ENCODE measurements around the gene NEK10. TPM values are rescaled to one million over a fixed set of nuclear protein-coding genes. Genes with fewer than 3 reads are reported as not detected.
A peak's percentile ranks its signal among the peaks of the same experiment; 100 is the strongest.

Gene NEK10
- total RNA-seq, 1 donor from 2014 or later: 3.3 TPM

GRCh38 chr3:27160146-27160545, 209.0 kb downstream of the NEK10 start:
- no peak for DNase-seq (ENCODE audit: low spot score, unreplicated experiment)
- H3K36me3 Mint-ChIP-seq (ENCODE audit: insufficient read depth): no peaks in the 10 kb centered on the region
- H3K4me3 Mint-ChIP-seq (ENCODE audit: low read depth): no peak overlapping the region
- no peak overlapping the region for H3K27ac Mint-ChIP-seq
- no peak for TF ChIP-seq CTCF (IDR thresholded peaks at IDR 0.05; ENCODE audit: unreplicated experiment)
- no peaks in the 10 kb centered on the region for H3K27me3 Mint-ChIP-seq
- peaks cover 6% of the 10 kb centered on the region for H3K9me3 Mint-ChIP-seq (ENCODE audit: low read depth)
- H3K4me1 Mint-ChIP-seq (ENCODE audit: low read depth): no peaks in the 10 kb centered on the region

- H3K27me3 Mint-ChIP-seq: no peaks in the 10 kb centered on the region
- no peak overlapping the region for H3K4me3 Mint-ChIP-seq (ENCODE audit: low read depth)
- H3K4me1 Mint-ChIP-seq (ENCODE audit: low read depth): no peaks in the 10 kb centered on the region
- no peak overlapping the region for H3K27ac Mint-ChIP-seq
- no peak for DNase-seq (ENCODE audit: low spot score, unreplicated experiment)
- no peak for TF ChIP-seq CTCF (IDR thresholded peaks at IDR 0.05; ENCODE audit: unreplicated experiment)
- no peaks in the 10 kb centered on the region for H3K36me3 Mint-ChIP-seq (ENCODE audit: insufficient read depth)
- H3K9me3 Mint-ChIP-seq (ENCODE audit: low read depth): peaks cover 2% of the 10 kb centered on the region
Measured at GRCh38 chr3:27147215-27147614, 222.0 kb downstream of the NEK10 start.

GRCh38 chr3:27146786-27147185, 222.4 kb downstream of the NEK10 start:
- Mint-ChIP-seq H3K27me3 (no peaks in the 10 kb centered on the region), H3K36me3 (ENCODE audit: insufficient read depth) (no peaks in the 10 kb centered on the region), H3K4me1 (ENCODE audit: low read depth) (no peaks in the 10 kb centered on the region), H3K27ac (no peak overlapping the region), H3K9me3 (ENCODE audit: low read depth) (peaks cover 4% of the 10 kb centered on the region), H3K4me3 (ENCODE audit: low read depth) (no peak overlapping the region)
- TF ChIP-seq CTCF (IDR thresholded peaks at IDR 0.05; ENCODE audit: unreplicated experiment): no peak
- DNase-seq (ENCODE audit: low spot score, unreplicated experiment): no peak

GRCh38 chr3:27145719-27146118, 223.5 kb downstream of the NEK10 start:
- Mint-ChIP-seq H3K9me3 (ENCODE audit: low read depth) (peaks cover 9% of the 10 kb centered on the region), H3K4me1 (ENCODE audit: low read depth) (no peaks in the 10 kb centered on the region), H3K4me3 (ENCODE audit: low read depth) (no peak overlapping the region), H3K27ac (no peak overlapping the region), H3K27me3 (no peaks in the 10 kb centered on the region), H3K36me3 (ENCODE audit: insufficient read depth) (no peaks in the 10 kb centered on the region)
- DNase-seq (ENCODE audit: low spot score, unreplicated experiment): no peak
- no peak for TF ChIP-seq CTCF (IDR thresholded peaks at IDR 0.05; ENCODE audit: unreplicated experiment)

GRCh38 chr3:27141668-27142067, 227.5 kb downstream of the NEK10 start:
- Mint-ChIP-seq H3K36me3 (ENCODE audit: insufficient read depth) (no peaks in the 10 kb centered on the region), H3K9me3 (ENCODE audit: low read depth) (peaks cover 9% of the 10 kb centered on the region), H3K27ac (no peak overlapping the region), H3K4me1 (ENCODE audit: low read depth) (no peaks in the 10 kb centered on the region), H3K4me3 (ENCODE audit: low read depth) (no peak overlapping the region), H3K27me3 (no peaks in the 10 kb centered on the region)
- peak; percentile 15 for TF ChIP-seq CTCF (IDR thresholded peaks at IDR 0.05; ENCODE audit: unreplicated experiment)
- DNase-seq (ENCODE audit: low spot score, unreplicated experiment): no peak

Measured in progenitor cell of endocrine pancreas (in vitro differentiated cells).